ENCODE results near the gene IQCK. TPM values are rescaled to one million over a fixed set of nuclear protein-coding genes. Genes with fewer than 3 reads are reported as not detected.

IQCK gene, protein sequence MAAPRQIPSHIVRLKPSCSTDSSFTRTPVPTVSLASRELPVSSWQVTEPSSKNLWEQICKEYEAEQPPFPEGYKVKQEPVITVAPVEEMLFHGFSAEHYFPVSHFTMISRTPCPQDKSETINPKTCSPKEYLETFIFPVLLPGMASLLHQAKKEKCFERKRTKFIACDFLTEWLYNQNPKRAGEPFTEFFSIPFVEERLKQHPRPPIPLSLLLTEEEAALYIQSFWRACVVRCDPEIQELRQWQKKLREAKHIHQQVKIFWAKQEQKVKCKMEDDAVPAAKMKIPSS
- 6.1 and 6.8 TPM in 2 replicates for total RNA-seq (ENCODE audit: low replicate concordance)

GRCh38 chr16:19717741-19718623 lies at the start of gene IQCK, which contains the start of gene KNOP1:
IQCK (plus strand) TSS chr16:19718271; CDS start chr16:19718307, 36 bp downstream.
KNOP1 (minus strand) TSS chr16:19718227; CDS start chr16:19715035, 3,192 bp downstream.

DNA sequence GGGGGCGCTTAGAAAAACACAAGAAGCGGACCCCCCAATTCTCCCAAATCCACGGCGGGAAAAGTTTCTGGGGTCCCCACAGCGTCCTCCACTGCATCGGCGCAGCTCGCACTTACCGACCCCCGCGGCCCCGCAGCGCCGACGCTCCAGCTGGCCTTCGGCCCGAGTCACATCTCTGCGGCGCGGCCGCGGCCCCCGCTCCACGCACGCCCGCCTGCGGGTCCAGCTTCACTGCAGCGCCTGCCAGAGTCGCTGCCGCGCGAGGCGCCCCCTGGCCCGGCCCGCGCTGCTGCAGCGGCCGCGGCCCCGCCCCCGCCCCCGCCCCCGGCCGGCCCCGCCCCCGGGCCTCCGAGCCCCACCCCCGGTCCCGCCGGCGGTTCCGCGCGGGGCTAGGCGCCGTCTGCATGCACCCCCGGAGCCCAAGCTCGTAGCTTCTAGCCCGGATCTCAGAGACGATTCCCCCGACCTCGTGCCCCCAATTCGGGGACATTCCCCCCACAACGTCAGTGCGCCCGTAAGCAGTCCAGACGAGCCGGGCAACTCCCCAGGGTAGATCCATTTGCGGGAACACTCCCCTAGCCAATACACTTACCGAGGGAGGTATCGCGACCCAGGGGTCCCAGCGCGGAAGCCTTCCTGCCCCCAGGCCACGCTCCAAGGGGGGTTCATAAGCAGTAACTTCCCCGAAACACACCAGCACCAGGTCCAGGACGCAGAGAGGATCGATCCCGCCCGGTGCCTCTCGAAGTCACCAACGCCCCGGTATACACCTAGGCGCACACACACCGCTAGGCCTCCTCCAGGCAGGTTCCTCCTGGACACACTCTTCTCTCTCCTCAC lies 166.8 kb downstream of the IQCK start, which contains the start of gene GPRC5B:
Gene GPRC5B (minus strand): TSS at position 238 of the 840 bp plus-strand sequence. CDS start 12,003 bp downstream, outside the sequence.

Other genes with a start within 250 kb of the IQCK start
- 23.5 and 33.7 TPM in 2 replicates for gene GDE1, start 196.2 kb upstream of the IQCK start, total RNA-seq (ENCODE audit: low replicate concordance)
- 7.5 and 8.6 TPM in 2 replicates for gene CCP110, start 194.3 kb upstream of the IQCK start, total RNA-seq (ENCODE audit: low replicate concordance)
- 28.4 and 28.9 TPM in 2 replicates for gene VPS35L, start 162.6 kb upstream of the IQCK start, total RNA-seq (ENCODE audit: low replicate concordance)
- gene KNOP1, start within 50 bp of the IQCK start, total RNA-seq (ENCODE audit: low replicate concordance), result 5.1 and 11.7 TPM in 2 replicates
- 14.0 and 35.3 TPM in 2 replicates for gene GPRC5B, start 166.6 kb downstream of the IQCK start, total RNA-seq (ENCODE audit: low replicate concordance)

Measured in smooth muscle cell of the coronary artery (primary cell).